Esophagus muscularis mucosa (tissue), 4 donors: ENCODE results near the gene CSGALNACT2. TPM values are rescaled to one million over a fixed set of nuclear protein-coding genes. Genes with fewer than 3 reads are reported as not detected.

ENCODE experiments used
- DNase-seq: peaks from one replicate; pipeline ENCODE4 v3.0.0-alpha.2; 2017; ENCODE audit errors: extremely low spot score
- H3K27ac ChIP-seq, 4 donors: fragments of 200-600 bp; sonication (generic); replicated peaks in 1 of 4; 1 replicate in 3 of 4; 2 replicates in 1 of 4; pipeline ENCODE4 v1.5.1; 2016 to 2019; ENCODE audit warnings: mild to moderate bottlenecking in 1 of 4
- H3K27me3 ChIP-seq, 4 donors: fragments of 200-600 bp; sonication (generic); one replicate each; pipeline versions ENCODE4 v1.5.1 to v1.6.0; 2016 to 2019
- H3K36me3 ChIP-seq, 4 donors: fragments of 200-600 bp; sonication (generic); one replicate each; pipeline ENCODE4 v1.5.1; 2016 to 2019
- H3K4me1 ChIP-seq, 4 donors: fragments of 200-600 bp; sonication (generic); one replicate each; pipeline ENCODE4 v1.5.1; 2016 to 2019
- H3K4me3 ChIP-seq, 4 donors: fragments of 200-600 bp; sonication (generic); 1 replicate in 2 of 4; 2 replicates in 2 of 4; pipeline ENCODE4 v1.5.1; 2016 to 2019; ENCODE audit warnings: mild to moderate bottlenecking in 4 of 4, moderate library complexity in 1 of 4
- H3K9me3 ChIP-seq, 4 donors: fragments of 200-600 bp; sonication (generic); 1 replicate in 3 of 4; 2 replicates in 1 of 4; pipeline ENCODE4 v1.5.1; 2016 to 2019
- CTCF ChIP-seq, 3 experiments: fragments of 200-600 bp in 2 of 3; fragments of 450-650 bp in 1 of 3; sonication (generic) in 2 of 3; IDR thresholded peaks; one replicate each; pipeline ENCODE4 v1.5.1; 2017 to 2019; ENCODE audit warnings: antibody characterized with exemption in 3 of 3, mild to moderate bottlenecking in 2 of 3, moderate library complexity in 1 of 3
- EP300 ChIP-seq: sonication (generic); formaldehyde crosslinking; IDR thresholded peaks from one replicate; pipeline ENCODE4 v1.6.1; 2017; ENCODE audit warnings: antibody characterized with exemption
- POLR2A ChIP-seq: fragments of 450-650 bp; IDR thresholded peaks from one replicate; pipeline ENCODE4 v1.6.1; 2017; ENCODE audit warnings: antibody characterized with exemption, moderate library complexity, mild to moderate bottlenecking, low read depth
- POLR2AphosphoS5 ChIP-seq, 2 donors: sonication (generic); formaldehyde crosslinking; IDR thresholded peaks; one replicate each; pipeline ENCODE4 v1.6.1; 2017; ENCODE audit warnings: antibody characterized with exemption in 2 of 2
- WGBS: methylation state at CpG from one replicate; pipeline ENCODE4 v1.1.5; 2018; 5-methylcytosine and 5-hydroxymethylcytosine counted together
- intact Hi-C: fragments of 100-400 bp; cut with DNase I; formaldehyde crosslinking; loops from one replicate; pipeline ENCODE4 v1.15.1; 2023
- total RNA-seq, 4 donors: library from RNA; depleted of rRNA; stranded (reverse); fragments of >200 nt; gene quantifications; one replicate each; pipeline versions ENCODE4 v1.1.0 to v1.2.1, GENCODE V29; 2016

Gene CSGALNACT2
- total RNA-seq, 4 donors from 2014 or later = 25.6 to 39.5 (median 33.9) TPM

- H3K27ac ChIP-seq = no peak overlapping the region
- H3K4me3 ChIP-seq = no peak overlapping the region
- no peak for DNase-seq
- TF ChIP-seq EP300 (no peak), CTCF (IDR thresholded peaks at IDR 0.05) (no peak), POLR2AphosphoS5 (IDR thresholded peaks at IDR 0.05) (no peak), POLR2A (no peak)
- H3K9me3 ChIP-seq = no peaks in the 10 kb centered on the region
- no peaks in the 10 kb centered on the region for H3K27me3 ChIP-seq
- intact Hi-C loops = no loop called here
- H3K36me3 ChIP-seq = no peaks in the 10 kb centered on the region
- WGBS = 94% methylated on average over 5 of the region's 9 CpGs
- H3K4me1 ChIP-seq = peaks cover 0 to 13% (median 0%) of the 10 kb centered on the region in 4 donors
Observed at GRCh38 chr10:43117031-43117776, 21.0 kb upstream of the CSGALNACT2 start.

DNA sequence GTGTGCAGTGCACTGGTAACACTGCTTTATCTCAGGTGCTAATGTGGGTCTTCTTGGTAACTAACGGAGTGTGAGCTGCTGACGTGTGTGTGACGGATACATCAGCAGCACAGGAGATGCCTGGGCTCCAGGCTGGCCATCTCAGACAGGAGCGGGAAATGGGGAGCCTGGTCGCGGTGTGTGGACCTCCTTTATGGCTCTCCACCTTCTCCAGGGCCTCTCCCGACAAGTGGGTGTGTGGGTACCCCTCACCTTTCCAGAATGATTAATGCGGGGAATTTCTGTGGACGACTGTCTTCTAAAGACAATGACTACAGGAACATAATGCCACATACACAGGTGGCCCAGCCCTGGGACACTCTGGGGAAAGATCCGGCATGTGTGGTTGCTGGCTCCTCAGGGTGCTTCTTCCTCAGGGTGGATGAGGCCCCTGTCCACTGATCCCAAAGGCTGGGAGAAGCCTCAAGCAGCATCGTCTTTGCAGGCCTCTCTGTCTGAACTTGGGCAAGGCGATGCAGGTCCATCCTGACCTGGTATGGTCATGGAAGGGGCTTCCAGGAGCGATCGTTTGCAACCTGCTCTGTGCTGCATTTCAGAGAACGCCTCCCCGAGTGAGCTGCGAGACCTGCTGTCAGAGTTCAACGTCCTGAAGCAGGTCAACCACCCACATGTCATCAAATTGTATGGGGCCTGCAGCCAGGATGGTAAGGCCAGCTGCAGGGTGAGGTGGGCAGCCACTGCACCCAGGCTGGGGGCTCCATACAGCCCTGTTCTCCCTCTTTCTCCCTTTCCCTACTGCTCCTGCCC is 20.3 kb upstream of the CSGALNACT2 start:
- WGBS = 87% methylated on average over 18 of the region's 18 CpGs
- Histone ChIP-seq H3K4me1 (peaks cover 0 to 13% (median 0%) of the 10 kb centered on the region in 4 donors), H3K9me3 (no peaks in the 10 kb centered on the region), H3K36me3 (no peaks in the 10 kb centered on the region), H3K4me3 (no peak overlapping the region), H3K27ac (no peak overlapping the region), H3K27me3 (no peaks in the 10 kb centered on the region)
- DNase-seq = no peak
- TF ChIP-seq CTCF (IDR thresholded peaks at IDR 0.05) (no peak), POLR2AphosphoS5 (IDR thresholded peaks at IDR 0.05) (no peak), EP300 (no peak), POLR2A (no peak)
- intact Hi-C loops = no loop called here

DNA sequence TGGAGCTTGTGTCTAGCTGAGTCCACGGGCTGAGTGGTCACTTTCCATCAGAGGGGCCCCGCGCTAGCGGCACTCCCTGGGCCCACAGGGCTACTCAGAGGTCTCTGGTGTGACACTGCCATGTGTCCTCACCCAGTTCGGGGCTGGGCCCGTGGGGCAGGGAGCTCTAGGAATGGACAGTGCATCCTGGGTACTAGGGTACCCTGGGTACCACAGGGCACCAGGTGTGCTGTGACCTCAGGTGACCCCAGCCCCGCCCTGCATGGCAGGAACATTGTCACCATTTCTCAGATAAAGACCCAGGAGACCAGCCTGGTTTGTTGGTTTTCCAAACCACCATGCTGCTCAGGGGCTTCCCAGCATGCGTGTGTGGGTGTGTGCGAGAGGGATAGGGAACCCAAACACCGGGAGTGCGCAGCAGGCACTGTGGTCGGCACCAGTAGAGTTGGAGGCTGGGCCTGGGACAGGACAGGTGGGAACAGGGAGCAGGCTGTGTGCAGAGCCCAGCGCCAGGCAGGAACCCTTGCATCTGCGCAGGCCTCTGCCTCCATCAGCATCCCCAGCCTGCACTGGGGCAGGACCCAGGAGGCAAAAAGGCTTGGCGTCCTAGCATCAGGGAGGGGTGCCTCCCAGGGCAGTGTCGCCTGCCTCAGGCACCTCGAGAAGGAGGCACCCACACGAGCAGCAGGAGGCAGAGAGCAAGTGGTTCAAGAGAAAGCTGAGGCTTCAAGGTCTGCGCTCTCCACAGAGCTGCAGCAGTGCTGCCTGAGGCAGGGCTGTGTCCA is 19.4 kb upstream of the CSGALNACT2 start:
- no peaks in the 10 kb centered on the region for H3K9me3 ChIP-seq
- WGBS = 92% methylated on average over 19 of the region's 19 CpGs
- H3K36me3 ChIP-seq = no peaks in the 10 kb centered on the region
- no peak for TF ChIP-seq EP300
- H3K27ac ChIP-seq = no peak overlapping the region
- no peak overlapping the region for H3K4me3 ChIP-seq
- intact Hi-C loops = no loop called here
- no peaks in the 10 kb centered on the region for H3K27me3 ChIP-seq
- peaks cover 0 to 13% (median 0%) of the 10 kb centered on the region in 4 donors for H3K4me1 ChIP-seq
- DNase-seq = no peak

DNA sequence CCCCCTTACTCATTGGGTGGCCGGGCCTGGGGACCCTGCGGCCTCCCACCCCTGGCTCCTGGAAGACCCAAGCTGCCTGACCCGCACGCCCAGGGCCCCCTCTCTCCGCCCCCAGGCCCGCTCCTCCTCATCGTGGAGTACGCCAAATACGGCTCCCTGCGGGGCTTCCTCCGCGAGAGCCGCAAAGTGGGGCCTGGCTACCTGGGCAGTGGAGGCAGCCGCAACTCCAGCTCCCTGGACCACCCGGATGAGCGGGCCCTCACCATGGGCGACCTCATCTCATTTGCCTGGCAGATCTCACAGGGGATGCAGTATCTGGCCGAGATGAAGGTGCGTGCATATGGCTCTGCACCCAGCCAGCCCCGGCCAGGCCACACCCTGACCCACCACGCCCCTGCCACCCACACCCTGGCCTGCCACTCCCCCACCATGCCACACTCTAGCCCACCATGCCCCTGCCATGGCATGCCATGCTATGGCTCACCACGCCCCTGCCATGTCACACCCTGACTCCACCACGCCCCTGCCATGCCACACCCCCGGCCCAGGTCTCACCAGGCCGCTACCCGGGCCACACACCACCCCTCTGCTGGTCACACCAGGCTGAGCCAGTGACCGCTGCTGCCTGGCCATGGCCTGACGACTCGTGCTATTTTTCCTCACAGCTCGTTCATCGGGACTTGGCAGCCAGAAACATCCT is 18.7 kb upstream of the CSGALNACT2 start:
- no peak overlapping the region for H3K4me3 ChIP-seq
- H3K9me3 ChIP-seq = no peaks in the 10 kb centered on the region
- 93% methylated on average over 13 of the region's 31 CpGs for WGBS
- no peaks in the 10 kb centered on the region for H3K27me3 ChIP-seq
- no peak for TF ChIP-seq POLR2AphosphoS5 (IDR thresholded peaks at IDR 0.05)
- TF ChIP-seq POLR2A = no peak
- TF ChIP-seq CTCF (IDR thresholded peaks at IDR 0.05) = no peak
- TF ChIP-seq EP300 = no peak
- no peaks in the 10 kb centered on the region for H3K36me3 ChIP-seq
- H3K4me1 ChIP-seq = peaks cover 0 to 13% (median 0%) of the 10 kb centered on the region in 4 donors
- intact Hi-C loops = no loop called here
- DNase-seq = no peak
- no peak overlapping the region for H3K27ac ChIP-seq
